Common myeloid progenitor, CD34-positive (primary cell): ENCODE measurements around the gene GPC5.

Experiments
- CTCF ChIA-PET: fragments of 350-600 bp; sonication (Branson Sonifier 250); formaldehyde crosslinking; loops from one replicate; lab custom pipeline; 2021; ENCODE audit warnings: antibody characterized with exemption; lab: Charles Lee
- POLR2A ChIA-PET: fragments of 350-600 bp; sonication (Branson Sonifier 250); formaldehyde crosslinking; loops from one replicate; lab custom pipeline; 2021; ENCODE audit warnings: antibody characterized with exemption; lab: Charles Lee
- DNase-seq, 3 donors: peaks; one replicate each; pipeline versions ENCODE4 v3.0.0 to v3.0.0-alpha.2; 2013
- H3K27ac ChIP-seq, 2 experiments: 1 replicate in 1 of 2; 2 replicates in 1 of 2; pipeline ENCODE4 v1.7.0; 2013; ENCODE audit warnings: inconsistent platforms in 2 of 2, low read length in 2 of 2, mild to moderate bottlenecking in 2 of 2, low read depth in 1 of 2, moderate library complexity in 1 of 2; ENCODE audit not compliant: severe bottlenecking in 2 of 2, insufficient read depth in 1 of 2, poor library complexity in 1 of 2
- H3K27me3 ChIP-seq, 5 experiments: replicated peaks in 2 of 5; 1 replicate in 3 of 5; 2 replicates in 2 of 5; pipeline versions ENCODE4 v1.6.1 to v1.7.0; 2013; ENCODE audit warnings: low read length in 4 of 5, mild to moderate bottlenecking in 2 of 5, moderate library complexity in 2 of 5, inconsistent platforms in 1 of 5; ENCODE audit not compliant: insufficient read depth in 5 of 5, control insufficient read depth in 4 of 5
- H3K36me3 ChIP-seq, 4 experiments: 1 replicate in 2 of 4; 2 replicates in 2 of 4; pipeline versions ENCODE4 v1.6.1 to v1.7.0; 2013; ENCODE audit warnings: low read length in 3 of 4, control low read depth in 1 of 4, mild to moderate bottlenecking in 1 of 4; ENCODE audit not compliant: control insufficient read depth in 4 of 4, insufficient read depth in 4 of 4
- H3K4me1 ChIP-seq, 4 experiments: 1 replicate in 3 of 4; 2 replicates in 1 of 4; pipeline versions ENCODE4 v1.6.1 to v1.7.1; 2013; ENCODE audit warnings: low read length in 3 of 4, mild to moderate bottlenecking in 3 of 4, control low read depth in 1 of 4, inconsistent platforms in 1 of 4, moderate library complexity in 1 of 4; ENCODE audit not compliant: control insufficient read depth in 4 of 4, insufficient read depth in 4 of 4; ENCODE audit errors: control extremely low read depth in 1 of 4
- H3K4me3 ChIP-seq, 7 experiments: 1 replicate in 4 of 7; 2 replicates in 3 of 7; pipeline versions ENCODE4 v1.5.1 to v1.7.0; 2013; ENCODE audit warnings: mild to moderate bottlenecking in 7 of 7, low read length in 6 of 7, moderate library complexity in 6 of 7, inconsistent platforms in 2 of 7, low read depth in 2 of 7, control low read depth in 1 of 7; ENCODE audit not compliant: insufficient read depth in 4 of 7, control insufficient read depth in 1 of 7; ENCODE audit errors: extremely low read depth in 1 of 7
- H3K9me3 ChIP-seq, 5 experiments: 1 replicate in 4 of 5; 2 replicates in 1 of 5; pipeline versions ENCODE4 v1.6.1 to v1.7.1; 2013; ENCODE audit warnings: low read length in 4 of 5, mild to moderate bottlenecking in 2 of 5, inconsistent platforms in 1 of 5, low read depth in 1 of 5, moderate library complexity in 1 of 5; ENCODE audit not compliant: control insufficient read depth in 4 of 5, insufficient read depth in 2 of 5; ENCODE audit errors: control extremely low read depth in 1 of 5
- WGBS: methylation state at CpG from one replicate; pipeline ENCODE4 v1.1.5; 2013; ENCODE audit not compliant: insufficient coverage; 5-methylcytosine and 5-hydroxymethylcytosine counted together

Gene GPC5

DNA sequence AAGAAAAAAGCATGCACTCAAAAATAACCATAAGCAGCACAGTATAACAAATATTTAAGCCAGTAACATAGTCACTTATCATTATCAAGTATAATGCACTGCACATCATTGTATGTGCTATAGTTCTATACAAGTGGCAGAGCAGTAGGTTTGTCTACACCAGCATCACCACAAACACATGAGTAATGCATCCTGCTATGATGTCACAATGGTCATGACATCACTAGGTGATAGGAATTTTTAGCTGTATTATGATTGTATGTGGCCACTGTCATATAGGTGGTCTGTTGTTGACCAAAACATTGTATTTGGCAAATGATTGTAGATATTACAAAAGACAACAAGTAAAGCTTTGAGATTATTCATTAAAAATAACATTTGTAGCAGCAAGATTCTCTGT lies 967.5 kb downstream of the GPC5 start:
- Histone ChIP-seq H3K4me1 (no peaks in the 10 kb centered on the region), H3K27me3 (no peaks in the 10 kb centered on the region), H3K27ac (no peak overlapping the region), H3K4me3 (no peak overlapping the region), H3K36me3 (no peaks in the 10 kb centered on the region), H3K9me3 (peaks cover 0 to 3% (median 0%) of the 10 kb centered on the region in 5 experiments)
- CTCF ChIA-PET, result no interaction called here
- POLR2A ChIA-PET, result no interaction called here
- no peak for DNase-seq

DNA sequence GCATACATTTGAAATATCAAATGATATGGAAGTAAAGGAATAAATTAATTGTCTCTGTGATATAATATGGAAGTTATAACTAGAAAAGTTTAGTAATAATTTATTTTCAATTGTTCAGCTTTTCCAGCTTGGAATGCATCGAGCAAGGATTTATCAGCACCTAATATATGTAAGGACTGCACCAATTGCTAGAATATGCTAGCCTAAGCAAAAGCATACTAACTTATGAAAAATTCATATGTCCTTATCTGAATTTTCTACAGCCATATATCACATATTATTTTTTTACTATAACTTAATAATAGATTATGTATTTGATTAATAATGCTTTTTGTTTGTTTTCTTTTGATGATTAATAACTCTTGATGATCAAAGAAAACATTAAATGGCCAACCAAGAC lies 979.0 kb downstream of the GPC5 start:
- DNase-seq, result no peak
- H3K4me1 ChIP-seq, result no peaks in the 10 kb centered on the region
- H3K9me3 ChIP-seq, result no peaks in the 10 kb centered on the region
- no peaks in the 10 kb centered on the region for H3K36me3 ChIP-seq
- H3K4me3 ChIP-seq, result no peak overlapping the region
- no CpG with 5 or more reads among the region's 1 CpG for WGBS
- ChIA-PET CTCF (no interaction called here), POLR2A (no interaction called here)
- no peak overlapping the region for H3K27ac ChIP-seq
- no peaks in the 10 kb centered on the region for H3K27me3 ChIP-seq

DNA sequence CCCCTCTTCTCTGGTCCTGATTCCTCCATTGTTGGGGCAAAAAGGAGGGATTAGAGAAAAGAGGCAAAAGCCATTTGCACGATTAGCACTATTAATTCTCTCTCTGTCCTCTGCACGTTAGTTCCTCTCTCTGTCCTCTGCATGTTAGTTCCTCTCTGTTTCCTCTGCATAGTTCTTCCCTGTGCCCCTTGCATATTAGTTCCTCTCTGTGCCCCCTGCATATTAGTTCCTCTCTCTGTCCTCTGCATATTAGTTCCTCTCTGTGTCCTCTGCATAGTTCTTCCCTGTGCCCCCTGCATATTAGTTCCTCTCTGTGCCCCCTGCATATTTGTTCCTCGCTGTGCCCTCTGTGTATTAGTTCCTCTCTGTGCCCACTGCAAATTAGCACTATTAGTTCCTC lies 981.0 kb downstream of the GPC5 start:
- no peak for DNase-seq
- H3K36me3 ChIP-seq, result no peaks in the 10 kb centered on the region
- no peaks in the 10 kb centered on the region for H3K27me3 ChIP-seq
- no peak overlapping the region for H3K27ac ChIP-seq
- H3K4me1 ChIP-seq, result no peaks in the 10 kb centered on the region
- ChIA-PET POLR2A (no interaction called here), CTCF (no interaction called here)
- no peak overlapping the region for H3K4me3 ChIP-seq
- WGBS, result 47% methylated on average over 3 of the region's 3 CpGs
- H3K9me3 ChIP-seq, result no peaks in the 10 kb centered on the region

DNA sequence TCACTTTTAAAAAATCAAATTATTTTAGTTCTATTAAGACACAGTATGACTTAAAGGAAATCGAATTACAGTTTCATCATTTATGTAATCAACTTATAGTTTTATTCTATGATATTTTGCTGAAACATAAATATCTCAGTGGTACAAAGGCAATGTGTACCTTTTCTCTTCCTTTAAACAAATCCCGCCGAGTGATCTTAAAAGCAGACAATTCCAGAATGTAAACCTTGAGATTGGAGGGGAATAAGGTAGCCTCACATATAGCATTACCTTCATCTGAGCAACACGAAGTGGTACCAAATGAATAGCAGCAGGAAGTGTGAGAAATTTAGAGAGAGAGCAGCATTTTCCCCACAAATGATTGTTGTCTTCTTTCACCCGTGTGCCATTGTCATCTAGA lies 986.0 kb downstream of the GPC5 start:
- POLR2A ChIA-PET, result no interaction called here

DNA sequence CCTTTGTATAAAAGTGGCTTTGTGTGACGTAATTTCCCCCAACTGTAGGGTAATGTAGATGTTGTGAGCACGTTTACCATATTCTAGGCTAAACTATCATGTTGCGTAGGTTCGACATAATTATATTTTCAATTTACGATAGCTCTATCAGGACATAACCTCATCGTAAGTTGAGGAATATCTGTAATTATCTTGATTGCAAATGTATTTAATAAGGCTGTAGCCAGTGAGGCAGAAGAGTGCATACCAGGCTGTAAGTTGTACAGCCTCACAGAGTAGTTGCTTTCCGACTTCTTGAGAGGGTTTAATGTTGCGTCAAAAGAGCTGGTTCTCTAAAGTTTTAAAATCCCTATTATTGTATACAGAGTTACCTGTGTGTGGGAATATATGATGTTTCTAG lies 988.8 kb downstream of the GPC5 start:
- Histone ChIP-seq H3K4me1 (no peaks in the 10 kb centered on the region), H3K9me3 (no peaks in the 10 kb centered on the region), H3K36me3 (no peaks in the 10 kb centered on the region), H3K4me3 (no peak overlapping the region), H3K27ac (no peak overlapping the region), H3K27me3 (no peaks in the 10 kb centered on the region)
- no peak for DNase-seq
- 93% methylated on average over 3 of the region's 8 CpGs for WGBS
- ChIA-PET POLR2A (no interaction called here), CTCF (no interaction called here)

More for the DNA sequence above, 986.0 kb downstream of the GPC5 start:
- Histone ChIP-seq H3K36me3 (no peaks in the 10 kb centered on the region), H3K27ac (no peak overlapping the region), H3K9me3 (no peaks in the 10 kb centered on the region), H3K4me1 (no peaks in the 10 kb centered on the region), H3K4me3 (no peak overlapping the region), H3K27me3 (no peaks in the 10 kb centered on the region)
- 80% methylated on average over 1 of the region's 5 CpGs for WGBS
- CTCF ChIA-PET, result no interaction called here
- no peak for DNase-seq

DNA sequence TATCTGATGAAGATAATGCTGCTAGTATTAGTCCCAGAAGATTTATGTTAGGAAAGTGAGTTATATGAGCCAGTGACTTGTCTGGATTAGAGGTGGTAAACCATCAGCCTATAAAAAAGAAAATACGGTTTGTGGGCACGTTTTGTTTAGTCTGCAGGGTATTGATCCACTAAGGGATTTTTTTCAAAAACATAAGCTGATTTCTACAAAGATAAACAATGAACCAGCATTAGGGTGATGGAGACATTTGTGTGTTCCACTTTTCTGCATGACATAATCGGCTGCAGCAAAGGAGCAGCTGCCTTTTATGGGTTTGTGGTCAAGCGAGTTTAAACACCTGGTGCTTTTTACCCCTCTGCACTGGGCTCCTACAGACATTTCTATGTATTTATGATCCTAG lies 991.8 kb downstream of the GPC5 start:
- DNase-seq, result no peak
- Histone ChIP-seq H3K27ac (no peak overlapping the region), H3K9me3 (no peaks in the 10 kb centered on the region), H3K4me1 (no peaks in the 10 kb centered on the region), H3K27me3 (no peaks in the 10 kb centered on the region), H3K4me3 (no peak overlapping the region), H3K36me3 (no peaks in the 10 kb centered on the region)
- ChIA-PET POLR2A (interaction anchor here (0.6 kb wide), 1 partner anchor 150 kb away, joined by 3 read pairs; no protein-coding TSS in a partner anchor), CTCF (no interaction called here)
- WGBS, result 94% methylated on average over 4 of the region's 4 CpGs

DNA sequence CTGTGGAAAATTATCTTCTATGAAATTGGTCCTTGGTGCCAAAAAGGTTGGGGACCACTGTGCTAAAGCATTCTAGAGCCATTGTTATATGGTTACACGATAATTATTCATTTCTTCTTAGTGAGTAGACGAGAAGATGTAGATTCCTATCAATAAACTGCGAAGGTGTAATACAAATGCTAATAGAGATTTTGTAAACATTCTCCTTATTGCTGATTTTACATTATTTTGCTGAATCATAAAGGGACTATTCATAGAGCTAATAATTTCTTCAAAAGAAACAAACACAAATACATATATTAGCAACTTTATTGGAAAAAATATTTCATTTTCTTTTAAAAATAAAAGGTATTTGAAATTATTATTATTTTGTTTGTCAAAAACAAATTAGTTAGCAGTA lies 1005.2 kb downstream of the GPC5 start:
- WGBS, result no CpG with 5 or more reads among the region's 3 CpGs
- CTCF ChIA-PET, result no interaction called here

More for the DNA sequence above, 1005.2 kb downstream of the GPC5 start:
- no peaks in the 10 kb centered on the region for H3K27me3 ChIP-seq
- H3K4me1 ChIP-seq, result no peaks in the 10 kb centered on the region
- no peak overlapping the region for H3K27ac ChIP-seq
- H3K4me3 ChIP-seq, result no peak overlapping the region
- no peaks in the 10 kb centered on the region for H3K9me3 ChIP-seq
- no peak for DNase-seq
- no peaks in the 10 kb centered on the region for H3K36me3 ChIP-seq
- POLR2A ChIA-PET, result no interaction called here
